Measurements from ENCODE around the gene ATP1A4. TPM values are rescaled to one million over a fixed set of nuclear protein-coding genes. Genes with fewer than 3 reads are reported as not detected.

The ATP1A4 gene
- polyA plus RNA-seq, 2 donors, result 0.06 TPM; not detected in 1

DNA sequence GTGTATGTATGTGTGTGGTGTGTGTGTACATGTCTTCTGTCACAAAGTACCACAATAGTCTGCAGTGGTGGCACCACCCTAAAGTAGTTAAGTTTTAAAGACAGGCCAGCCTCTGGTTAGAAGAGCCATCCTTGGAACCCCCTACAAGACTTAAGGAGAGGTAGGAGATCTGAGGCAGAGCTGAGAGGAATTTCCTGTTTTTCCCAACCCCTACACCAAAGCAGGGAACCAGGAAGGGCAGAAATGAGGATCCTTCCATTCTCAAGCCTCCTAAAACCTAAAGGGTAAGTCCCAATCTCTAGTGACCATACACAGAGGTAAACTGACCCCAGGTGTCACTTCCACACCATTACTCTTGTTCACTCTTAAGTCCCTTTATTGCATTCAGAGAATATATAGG, 64.9 kb downstream of the ATP1A4 start:
- Histone ChIP-seq H3K9me3 (ENCODE audit: control insufficient read depth in 2 of 2, insufficient read depth in 1 of 2, low read depth in 1 of 2, low read length in 1 of 2) (no peaks in the 10 kb centered on the region), H3K4me1 (ENCODE audit: control insufficient read depth in 2 of 2, insufficient read depth in 2 of 2, low read length in 1 of 2) (peaks cover 3 to 4% of the 10 kb centered on the region in 2 donors), H3K36me3 (ENCODE audit: control insufficient read depth in 2 of 2, insufficient read depth in 2 of 2, low read length in 1 of 2) (peaks cover 28 to 47% of the 10 kb centered on the region in 2 donors), H3K27me3 (ENCODE audit: control insufficient read depth in 1 of 2, insufficient read depth in 2 of 2, low read length in 2 of 2) (no peaks in the 10 kb centered on the region), H3K27ac (ENCODE audit: low read depth in 2 of 2, low read length in 1 of 2) (peak overlapping the region in 1 of 2 donors; percentile 36), H3K4me3 (ENCODE audit: low read depth in 1 of 2, low read length in 2 of 2) (no peak overlapping the region)

GRCh38 chr1:160217481-160218051, 66.2 kb downstream of the ATP1A4 start:
- Histone ChIP-seq H3K27ac (ENCODE audit: low read depth in 2 of 2, low read length in 1 of 2) (peak overlapping the region; percentile 73 to 76), H3K9me3 (ENCODE audit: control insufficient read depth in 2 of 2, insufficient read depth in 1 of 2, low read depth in 1 of 2, low read length in 1 of 2) (no peaks in the 10 kb centered on the region), H3K4me3 (ENCODE audit: low read depth in 1 of 2, low read length in 2 of 2) (no peak overlapping the region), H3K36me3 (ENCODE audit: control insufficient read depth in 2 of 2, insufficient read depth in 2 of 2, low read length in 1 of 2) (peaks cover 28 to 41% of the 10 kb centered on the region in 2 donors), H3K4me1 (ENCODE audit: control insufficient read depth in 2 of 2, insufficient read depth in 2 of 2, low read length in 1 of 2) (peaks cover 3 to 4% of the 10 kb centered on the region in 2 donors), H3K27me3 (ENCODE audit: control insufficient read depth in 1 of 2, insufficient read depth in 2 of 2, low read length in 2 of 2) (no peaks in the 10 kb centered on the region)
- WGBS, 2 donors, result 35 to 36% methylated on average over 10 of the region's 10 CpGs

DNA sequence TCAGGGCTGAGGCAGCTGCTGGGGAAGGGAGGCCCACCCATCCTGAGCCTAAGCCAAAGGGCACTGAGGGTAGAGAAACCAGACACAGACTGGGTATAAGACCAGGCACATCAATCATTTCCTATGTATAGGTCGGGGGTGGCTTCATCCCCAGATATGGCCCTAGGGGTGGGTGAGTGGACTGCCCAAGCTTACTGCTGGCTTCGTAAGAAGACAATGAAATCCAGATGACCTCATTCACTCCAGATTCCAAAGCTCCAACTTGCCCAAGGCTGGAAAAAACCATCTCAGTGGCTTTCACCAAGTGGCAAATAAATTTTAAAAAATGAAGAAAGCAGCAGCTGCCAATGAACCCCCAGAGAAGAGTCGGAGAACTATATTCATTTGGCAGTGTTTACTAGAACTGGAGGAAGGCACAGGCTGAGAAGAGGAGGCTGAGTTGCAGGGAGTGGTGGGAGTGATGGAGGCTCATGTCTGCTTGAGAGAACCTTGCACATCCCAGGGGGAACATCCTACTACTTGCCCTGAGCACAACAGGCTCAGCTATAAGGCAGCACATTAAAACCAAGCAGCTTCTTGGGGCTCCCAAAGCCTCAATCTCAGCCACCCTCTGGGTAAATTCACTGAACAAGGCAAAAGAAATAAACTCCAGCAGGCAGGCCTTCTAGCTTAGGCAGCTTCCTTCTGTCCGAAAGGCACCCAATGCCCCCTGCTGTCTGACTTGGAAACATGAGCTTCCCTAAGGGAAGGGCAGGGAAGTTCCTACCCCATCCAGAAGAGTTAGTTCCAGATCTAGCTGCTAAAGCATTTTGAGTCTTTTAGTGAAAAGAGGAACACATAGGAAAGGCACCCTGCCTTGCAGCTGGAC, 67.9 kb downstream of the ATP1A4 start:
- WGBS, 2 donors, result 32 to 44% methylated on average over 4 of the region's 4 CpGs
- Histone ChIP-seq H3K4me3 (ENCODE audit: low read depth in 1 of 2, low read length in 2 of 2) (no peak overlapping the region), H3K9me3 (ENCODE audit: control insufficient read depth in 2 of 2, insufficient read depth in 1 of 2, low read depth in 1 of 2, low read length in 1 of 2) (no peaks in the 10 kb centered on the region), H3K4me1 (ENCODE audit: control insufficient read depth in 2 of 2, insufficient read depth in 2 of 2, low read length in 1 of 2) (peaks cover 3 to 4% of the 10 kb centered on the region in 2 donors), H3K27me3 (ENCODE audit: control insufficient read depth in 1 of 2, insufficient read depth in 2 of 2, low read length in 2 of 2) (no peaks in the 10 kb centered on the region), H3K27ac (ENCODE audit: low read depth in 2 of 2, low read length in 1 of 2) (peak overlapping the region; percentile 45 to 50), H3K36me3 (ENCODE audit: control insufficient read depth in 2 of 2, insufficient read depth in 2 of 2, low read length in 1 of 2) (peaks cover 27 to 34% of the 10 kb centered on the region in 2 donors)

- no peak overlapping the region for H3K27ac ChIP-seq (ENCODE audit: low read depth in 2 of 2, low read length in 1 of 2)
- 82 to 89% methylated on average over 2 of the region's 2 CpGs for WGBS, 2 donors
- H3K4me1 ChIP-seq (ENCODE audit: control insufficient read depth in 2 of 2, insufficient read depth in 2 of 2, low read length in 1 of 2), result peaks cover 3 to 4% of the 10 kb centered on the region in 2 donors
These were observed 68.9 kb downstream of the ATP1A4 start for GRCh38 chr1:160220301-160220700.

GRCh38 chr1:160221089-160221488, 69.7 kb downstream of the ATP1A4 start:
- Histone ChIP-seq H3K27me3 (ENCODE audit: control insufficient read depth in 1 of 2, insufficient read depth in 2 of 2, low read length in 2 of 2) (no peaks in the 10 kb centered on the region), H3K36me3 (ENCODE audit: control insufficient read depth in 2 of 2, insufficient read depth in 2 of 2, low read length in 1 of 2) (peaks cover 31 to 35% of the 10 kb centered on the region in 2 donors), H3K4me3 (ENCODE audit: low read depth in 1 of 2, low read length in 2 of 2) (no peak overlapping the region), H3K27ac (ENCODE audit: low read depth in 2 of 2, low read length in 1 of 2) (no peak overlapping the region), H3K4me1 (ENCODE audit: control insufficient read depth in 2 of 2, insufficient read depth in 2 of 2, low read length in 1 of 2) (peaks cover 3 to 4% of the 10 kb centered on the region in 2 donors), H3K9me3 (ENCODE audit: control insufficient read depth in 2 of 2, insufficient read depth in 1 of 2, low read depth in 1 of 2, low read length in 1 of 2) (no peaks in the 10 kb centered on the region)

More at GRCh38 chr1:160220301-160220700, 68.9 kb downstream of the ATP1A4 start:
- Histone ChIP-seq H3K36me3 (ENCODE audit: control insufficient read depth in 2 of 2, insufficient read depth in 2 of 2, low read length in 1 of 2) (peaks cover 31 to 42% of the 10 kb centered on the region in 2 donors), H3K27me3 (ENCODE audit: control insufficient read depth in 1 of 2, insufficient read depth in 2 of 2, low read length in 2 of 2) (no peaks in the 10 kb centered on the region), H3K4me3 (ENCODE audit: low read depth in 1 of 2, low read length in 2 of 2) (no peak overlapping the region), H3K9me3 (ENCODE audit: control insufficient read depth in 2 of 2, insufficient read depth in 1 of 2, low read depth in 1 of 2, low read length in 1 of 2) (no peaks in the 10 kb centered on the region)

DNA sequence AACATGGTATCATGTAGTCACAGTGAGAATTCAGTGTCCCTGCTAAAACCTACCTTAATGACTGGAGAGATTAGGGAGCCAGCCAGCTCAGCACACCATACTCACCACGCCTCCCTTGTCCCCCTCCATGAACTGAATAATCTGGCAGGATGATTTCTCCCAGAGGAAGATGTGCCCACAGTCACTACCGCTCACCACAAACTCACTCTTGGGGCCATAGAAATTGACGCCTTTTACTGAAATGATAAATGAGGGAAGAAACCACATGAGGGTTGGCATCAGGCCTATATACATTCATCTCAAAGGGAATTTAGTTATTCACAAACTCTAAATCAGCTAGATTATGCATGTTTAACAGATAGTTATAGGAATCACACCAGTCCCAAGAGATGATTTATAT, 71.1 kb downstream of the ATP1A4 start:
- Histone ChIP-seq H3K4me1 (ENCODE audit: control insufficient read depth in 2 of 2, insufficient read depth in 2 of 2, low read length in 1 of 2) (peaks cover 3 to 4% of the 10 kb centered on the region in 2 donors), H3K4me3 (ENCODE audit: low read depth in 1 of 2, low read length in 2 of 2) (no peak overlapping the region), H3K27me3 (ENCODE audit: control insufficient read depth in 1 of 2, insufficient read depth in 2 of 2, low read length in 2 of 2) (no peaks in the 10 kb centered on the region), H3K36me3 (ENCODE audit: control insufficient read depth in 2 of 2, insufficient read depth in 2 of 2, low read length in 1 of 2) (peaks cover 28 to 29% of the 10 kb centered on the region in 2 donors), H3K9me3 (ENCODE audit: control insufficient read depth in 2 of 2, insufficient read depth in 1 of 2, low read depth in 1 of 2, low read length in 1 of 2) (no peaks in the 10 kb centered on the region), H3K27ac (ENCODE audit: low read depth in 2 of 2, low read length in 1 of 2) (no peak overlapping the region)
- 76 to 79% methylated on average over 3 of the region's 3 CpGs for WGBS, 2 donors

DNA sequence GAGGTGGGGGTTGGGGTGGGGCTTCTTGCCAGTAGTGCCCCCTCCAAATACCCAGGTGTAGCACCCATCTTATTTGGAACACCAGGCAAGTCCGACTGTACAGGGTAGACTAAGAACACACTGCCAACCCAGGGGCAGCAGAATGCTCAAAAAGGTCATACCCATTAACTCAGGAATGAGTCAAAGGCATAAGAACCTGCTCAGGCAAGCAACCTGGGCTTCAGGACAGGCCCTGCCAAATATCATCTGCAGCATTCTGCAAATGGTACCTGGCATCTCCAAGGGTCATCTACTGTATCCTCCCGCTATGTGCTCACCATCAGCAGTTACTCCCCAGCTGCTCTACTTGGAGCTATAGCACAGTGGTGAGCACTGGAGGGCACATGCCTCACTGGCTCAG, 73.2 kb downstream of the ATP1A4 start:
- Histone ChIP-seq H3K9me3 (ENCODE audit: control insufficient read depth in 2 of 2, insufficient read depth in 1 of 2, low read depth in 1 of 2, low read length in 1 of 2) (no peaks in the 10 kb centered on the region), H3K27ac (ENCODE audit: low read depth in 2 of 2, low read length in 1 of 2) (no peak overlapping the region), H3K4me1 (ENCODE audit: control insufficient read depth in 2 of 2, insufficient read depth in 2 of 2, low read length in 1 of 2) (no peaks in the 10 kb centered on the region), H3K27me3 (ENCODE audit: control insufficient read depth in 1 of 2, insufficient read depth in 2 of 2, low read length in 2 of 2) (no peaks in the 10 kb centered on the region), H3K36me3 (ENCODE audit: control insufficient read depth in 2 of 2, insufficient read depth in 2 of 2, low read length in 1 of 2) (peaks cover 22 to 31% of the 10 kb centered on the region in 2 donors), H3K4me3 (ENCODE audit: low read depth in 1 of 2, low read length in 2 of 2) (no peak overlapping the region)
- 67 to 75% methylated on average over 2 of the region's 2 CpGs for WGBS, 2 donors

DNA sequence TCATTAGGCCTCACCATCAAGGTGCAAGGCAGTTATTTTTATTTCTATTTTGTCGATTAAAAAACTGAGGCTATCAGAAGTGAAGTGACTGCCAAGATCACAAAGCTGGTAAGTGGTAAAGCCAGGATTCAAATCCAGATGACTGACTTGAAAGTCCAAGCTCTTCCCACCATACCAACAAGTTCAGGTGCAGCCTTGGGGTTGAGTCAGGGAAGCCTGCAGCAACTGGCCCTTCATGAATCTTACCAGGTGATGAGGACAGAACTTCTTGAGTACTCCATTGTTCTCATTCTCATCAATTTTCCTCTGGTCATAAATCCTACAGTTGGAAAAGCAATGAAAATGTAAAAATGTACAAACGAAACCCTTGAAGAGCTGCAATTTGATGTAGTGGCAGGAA, 73.9 kb downstream of the ATP1A4 start:
- H3K27me3 ChIP-seq (ENCODE audit: control insufficient read depth in 1 of 2, insufficient read depth in 2 of 2, low read length in 2 of 2), result no peaks in the 10 kb centered on the region
- H3K4me1 ChIP-seq (ENCODE audit: control insufficient read depth in 2 of 2, insufficient read depth in 2 of 2, low read length in 1 of 2), result no peaks in the 10 kb centered on the region
- H3K4me3 ChIP-seq (ENCODE audit: low read depth in 1 of 2, low read length in 2 of 2), result no peak overlapping the region
- H3K27ac ChIP-seq (ENCODE audit: low read depth in 2 of 2, low read length in 1 of 2), result no peak overlapping the region
- 64 to 67% methylated on average over 2 of the region's 2 CpGs for WGBS, 2 donors
- H3K36me3 ChIP-seq (ENCODE audit: control insufficient read depth in 2 of 2, insufficient read depth in 2 of 2, low read length in 1 of 2), result peaks cover 22 to 28% of the 10 kb centered on the region in 2 donors
- H3K9me3 ChIP-seq (ENCODE audit: control insufficient read depth in 2 of 2, insufficient read depth in 1 of 2, low read depth in 1 of 2, low read length in 1 of 2), result no peaks in the 10 kb centered on the region

DNA sequence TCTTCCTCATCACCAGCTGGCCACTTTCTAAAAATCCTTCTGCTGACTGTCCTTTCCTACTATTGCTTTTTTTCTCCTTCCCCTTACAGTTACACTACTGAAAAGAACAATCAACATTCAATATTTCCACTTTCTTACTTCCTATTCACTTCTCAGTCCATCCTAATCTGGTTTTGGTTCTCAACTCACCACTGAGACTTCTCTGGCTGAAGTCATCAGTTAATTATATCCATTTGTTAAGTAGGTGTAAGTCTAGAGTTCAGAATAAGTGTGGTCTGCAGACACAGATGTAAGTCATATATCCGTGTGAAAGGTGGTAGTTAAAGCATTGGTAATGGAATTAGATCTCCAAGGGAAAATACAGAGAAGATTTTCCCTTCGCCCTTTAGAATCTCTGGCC, 75.2 kb downstream of the ATP1A4 start:
- Histone ChIP-seq H3K4me1 (ENCODE audit: control insufficient read depth in 2 of 2, insufficient read depth in 2 of 2, low read length in 1 of 2) (no peaks in the 10 kb centered on the region), H3K27ac (ENCODE audit: low read depth in 2 of 2, low read length in 1 of 2) (no peak overlapping the region), H3K36me3 (ENCODE audit: control insufficient read depth in 2 of 2, insufficient read depth in 2 of 2, low read length in 1 of 2) (peaks cover 24 to 25% of the 10 kb centered on the region in 2 donors), H3K27me3 (ENCODE audit: control insufficient read depth in 1 of 2, insufficient read depth in 2 of 2, low read length in 2 of 2) (no peaks in the 10 kb centered on the region), H3K9me3 (ENCODE audit: control insufficient read depth in 2 of 2, insufficient read depth in 1 of 2, low read depth in 1 of 2, low read length in 1 of 2) (no peaks in the 10 kb centered on the region), H3K4me3 (ENCODE audit: low read depth in 1 of 2, low read length in 2 of 2) (no peak overlapping the region)
- 80 to 90% methylated on average over 2 of the region's 2 CpGs for WGBS, 2 donors

Data from esophagus (tissue), 2 donors.